ENCODE measurements around the gene B9D1.

DNA sequence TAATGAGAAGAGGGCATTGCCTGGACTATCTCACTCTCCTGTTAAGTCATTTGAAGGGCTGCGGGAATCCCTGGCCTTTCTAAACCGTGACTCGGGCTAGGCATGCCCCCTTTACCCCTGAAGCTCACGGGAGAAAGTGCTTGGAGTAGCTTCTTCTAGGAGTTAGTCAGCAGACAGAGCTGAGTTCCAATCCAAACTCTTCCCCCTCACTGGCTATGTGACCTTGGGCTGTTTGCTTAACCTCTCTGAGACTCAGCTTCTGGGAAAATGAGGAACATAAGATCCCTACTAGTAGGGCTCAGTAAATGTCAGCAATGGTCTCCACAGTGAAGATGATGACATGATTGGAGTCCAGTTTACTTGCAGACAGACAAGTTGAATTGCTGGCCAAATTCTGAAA, 5.7 kb upstream of the B9D1 start:
- no peak for TF ChIP-seq EZH2phosphoT487 (IDR thresholded peaks at IDR 0.05; ENCODE audit: low read depth, severe bottlenecking, unreplicated experiment)
- TF ChIP-seq, protein P1, sequence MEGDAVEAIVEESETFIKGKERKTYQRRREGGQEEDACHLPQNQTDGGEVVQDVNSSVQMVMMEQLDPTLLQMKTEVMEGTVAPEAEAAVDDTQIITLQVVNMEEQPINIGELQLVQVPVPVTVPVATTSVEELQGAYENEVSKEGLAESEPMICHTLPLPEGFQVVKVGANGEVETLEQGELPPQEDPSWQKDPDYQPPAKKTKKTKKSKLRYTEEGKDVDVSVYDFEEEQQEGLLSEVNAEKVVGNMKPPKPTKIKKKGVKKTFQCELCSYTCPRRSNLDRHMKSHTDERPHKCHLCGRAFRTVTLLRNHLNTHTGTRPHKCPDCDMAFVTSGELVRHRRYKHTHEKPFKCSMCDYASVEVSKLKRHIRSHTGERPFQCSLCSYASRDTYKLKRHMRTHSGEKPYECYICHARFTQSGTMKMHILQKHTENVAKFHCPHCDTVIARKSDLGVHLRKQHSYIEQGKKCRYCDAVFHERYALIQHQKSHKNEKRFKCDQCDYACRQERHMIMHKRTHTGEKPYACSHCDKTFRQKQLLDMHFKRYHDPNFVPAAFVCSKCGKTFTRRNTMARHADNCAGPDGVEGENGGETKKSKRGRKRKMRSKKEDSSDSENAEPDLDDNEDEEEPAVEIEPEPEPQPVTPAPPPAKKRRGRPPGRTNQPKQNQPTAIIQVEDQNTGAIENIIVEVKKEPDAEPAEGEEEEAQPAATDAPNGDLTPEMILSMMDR (IDR thresholded peaks at IDR 0.05; ENCODE audit: poor library complexity), result no peak
